H9 (cell line): ENCODE data around the gene CDKAL1. TPM values are rescaled to one million over a fixed set of nuclear protein-coding genes. Genes with fewer than 3 reads are reported as not detected.
"Not testable (repeated sequence)": the region's sequence is repeated elsewhere in the genome, so short reads cannot be mapped to it uniquely, and the experiment has no call there.

ENCODE experiments used
- DNase-seq: peaks from one replicate; pipeline ENCODE4 v3.0.0-alpha.2; 2017
- H2AFZ ChIP-seq: one replicate; pipeline ENCODE4 v1.6.1; 2013; ENCODE audit warnings: mild to moderate bottlenecking, low read length, control low read depth, moderate library complexity
- H2AK5ac ChIP-seq: 2 replicates; pipeline ENCODE4 v1.6.1; 2013; ENCODE audit warnings: low read length, control low read depth, mixed read lengths; ENCODE audit not compliant: insufficient read length
- H2BK120ac ChIP-seq: one replicate; pipeline ENCODE4 v1.6.1; 2013; ENCODE audit warnings: low read depth, mild to moderate bottlenecking, low read length, control low read depth, inconsistent platforms; ENCODE audit not compliant: poor library complexity, severe bottlenecking
- H2BK12ac ChIP-seq: 2 replicates; pipeline ENCODE4 v1.6.1; 2013; ENCODE audit warnings: low read length, control low read depth, mixed read lengths, low read depth; ENCODE audit not compliant: insufficient read length
- H2BK15ac ChIP-seq: 2 replicates; pipeline ENCODE4 v1.6.1; 2013; ENCODE audit warnings: low read depth, low read length, control low read depth
- H2BK20ac ChIP-seq: one replicate; pipeline ENCODE4 v1.6.1; 2013; ENCODE audit warnings: low read depth, mild to moderate bottlenecking, low read length, control low read depth, inconsistent platforms; ENCODE audit not compliant: poor library complexity, severe bottlenecking
- H2BK5ac ChIP-seq: 2 replicates; pipeline ENCODE4 v1.6.1; 2013; ENCODE audit warnings: low read length, control low read depth, mixed read lengths; ENCODE audit not compliant: insufficient read length
- H3K14ac ChIP-seq: 2 replicates; pipeline ENCODE4 v1.6.1; 2013; ENCODE audit warnings: low read length, control low read depth; ENCODE audit not compliant: insufficient read depth
- H3K18ac ChIP-seq: 2 replicates; pipeline ENCODE4 v1.6.1; 2013; ENCODE audit warnings: low read depth, mild to moderate bottlenecking, mixed read lengths, low read length, control low read depth; ENCODE audit not compliant: insufficient read length
- H3K23ac ChIP-seq: 2 replicates; pipeline ENCODE4 v1.6.1; 2013; ENCODE audit warnings: low read length, control low read depth, mixed read lengths, low read depth; ENCODE audit not compliant: insufficient read length
- H3K23me2 ChIP-seq: 2 replicates; pipeline ENCODE4 v1.6.1; 2013; ENCODE audit warnings: low read depth, mild to moderate bottlenecking, mixed read lengths, low read length, control low read depth; ENCODE audit not compliant: insufficient read length, poor library complexity, severe bottlenecking
- H3K27ac ChIP-seq: 2 replicates; pipeline ENCODE4 v1.5.1; 2013; ENCODE audit warnings: low read length, control low read depth, mixed read lengths, low read depth; ENCODE audit not compliant: insufficient read length
- H3K27me3 ChIP-seq: 2 replicates; pipeline ENCODE4 v1.6.1; 2013; ENCODE audit warnings: low read length, control low read depth, inconsistent platforms; ENCODE audit not compliant: insufficient read depth
- H3K4ac ChIP-seq: 2 replicates; pipeline ENCODE4 v1.6.1; 2013; ENCODE audit warnings: low read depth, mild to moderate bottlenecking, control low read depth, inconsistent platforms, low read length, moderate library complexity
- H3K4me1 ChIP-seq: 2 replicates; pipeline ENCODE4 v1.6.1; 2013; ENCODE audit warnings: low read length, control low read depth, inconsistent platforms; ENCODE audit not compliant: insufficient read depth
- H3K4me2 ChIP-seq: 2 replicates; pipeline ENCODE4 v1.6.1; 2013; ENCODE audit warnings: low read length, control low read depth, mixed read lengths; ENCODE audit not compliant: insufficient read length, insufficient read depth
- H3K56ac ChIP-seq: 2 replicates; pipeline ENCODE4 v1.6.1; 2013; ENCODE audit warnings: low read depth, mild to moderate bottlenecking, mixed read lengths, low read length, control low read depth; ENCODE audit not compliant: insufficient read length
- H3K79me1 ChIP-seq: 2 replicates; pipeline ENCODE4 v1.6.1; 2013; ENCODE audit warnings: low read depth, mild to moderate bottlenecking, moderate library complexity, low read length, control low read depth, inconsistent platforms; ENCODE audit not compliant: insufficient read depth, poor library complexity, severe bottlenecking
- H3K79me2 ChIP-seq: 2 replicates; pipeline ENCODE4 v1.6.1; 2013; ENCODE audit warnings: low read length, control low read depth, inconsistent platforms; ENCODE audit not compliant: insufficient read depth
- H3K9ac ChIP-seq: 2 replicates; pipeline ENCODE4 v1.6.1; 2013; ENCODE audit warnings: low read length, control low read depth, mixed read lengths; ENCODE audit not compliant: insufficient read length; ENCODE audit errors: extremely low read depth
- H3K9me3 ChIP-seq: one replicate; pipeline ENCODE4 v1.6.1; 2013; ENCODE audit warnings: low read depth, low read length, inconsistent platforms; ENCODE audit not compliant: control insufficient read depth
- H3T11ph ChIP-seq: one replicate; pipeline ENCODE4 v1.6.1; 2013; ENCODE audit warnings: mild to moderate bottlenecking, low read length, control low read depth, inconsistent platforms
- H4K20me1 ChIP-seq: one replicate; pipeline ENCODE4 v1.6.1; 2013; ENCODE audit not compliant: control insufficient read depth, insufficient read length, insufficient read depth
- H4K5ac ChIP-seq: 2 replicates; pipeline ENCODE4 v1.6.1; 2013; ENCODE audit warnings: low read depth, mild to moderate bottlenecking, mixed read lengths, low read length, control low read depth; ENCODE audit not compliant: insufficient read length
- H4K8ac ChIP-seq: replicated peaks from 2 replicates; pipeline ENCODE4 v1.6.1; 2013; ENCODE audit warnings: low read length, control low read depth, mixed read lengths, low read depth; ENCODE audit not compliant: insufficient read length
- H4K91ac ChIP-seq: 2 replicates; pipeline ENCODE4 v1.6.1; 2013; ENCODE audit warnings: low read depth, mild to moderate bottlenecking, moderate library complexity, mixed read lengths, low read length, control low read depth; ENCODE audit not compliant: insufficient read length
- H3K27ac Mint-ChIP-seq, 3 experiments: 2 replicates in 2 of 3; 3 replicates in 1 of 3; pipeline ENCODE4 v1.8.0; 2020 to 2021; ENCODE audit warnings: mixed read lengths in 3 of 3, mild to moderate bottlenecking in 1 of 3, moderate library complexity in 1 of 3
- H3K27me3 Mint-ChIP-seq: 2 replicates; pipeline ENCODE4 v1.8.0; 2021; ENCODE audit warnings: low read depth, mild to moderate bottlenecking, moderate library complexity, mixed read lengths
- H3K36me3 Mint-ChIP-seq, 3 experiments: 2 replicates in 2 of 3; 3 replicates in 1 of 3; pipeline ENCODE4 v1.8.0; 2020 to 2021; ENCODE audit warnings: low read depth in 3 of 3, mixed read lengths in 3 of 3; ENCODE audit not compliant: insufficient read depth in 1 of 3
- H3K4me1 Mint-ChIP-seq, 2 experiments: 2 replicates each; pipeline ENCODE4 v1.8.0; 2020; ENCODE audit warnings: mixed read lengths in 2 of 2
- H3K4me3 Mint-ChIP-seq, 2 experiments: 2 replicates in 1 of 2; 3 replicates in 1 of 2; pipeline ENCODE4 v1.8.0; 2020 to 2021; ENCODE audit warnings: mild to moderate bottlenecking in 2 of 2, mixed read lengths in 2 of 2, moderate library complexity in 1 of 2
- H3K9me3 Mint-ChIP-seq, 2 experiments: 2 replicates in 1 of 2; 3 replicates in 1 of 2; pipeline ENCODE4 v1.8.0; 2020; ENCODE audit warnings: mild to moderate bottlenecking in 2 of 2, mixed read lengths in 2 of 2, moderate library complexity in 1 of 2
- CTCF ChIP-seq: fragments of 200-600 bp; sonication (generic); conservative IDR thresholded peaks from 3 replicates; pipeline ENCODE4 v1.8.0; 2021; ENCODE audit warnings: antibody characterized with exemption, mild to moderate bottlenecking
- WGBS: extraction: QIAGEN DNeasy Blood & Tissue Kit; methylation state at CpG from one replicate; pipeline ENCODE4 v1.1.7; 2013; ENCODE audit warnings: missing lambda C conversion rate, low lambda C conversion rate, mixed read lengths; ENCODE audit not compliant: insufficient read length; ENCODE audit errors: extremely low coverage; 5-methylcytosine and 5-hydroxymethylcytosine counted together
- total RNA-seq: library from RNA; stranded (reverse); gene quantifications from 2 replicates; pipeline ENCODE4 v1.2.1, GENCODE V29; 2021

CDKAL1 gene
- total RNA-seq, 1 experiment from 2014 or later = 23.0 TPM

- H3K18ac ChIP-seq = no peak overlapping the region
- no peak overlapping the region for H2BK20ac ChIP-seq
- H3T11ph ChIP-seq = no peak overlapping the region
- no peaks in the 10 kb centered on the region; the same call in 1 of the 2 replicates for H3K27me3 Mint-ChIP-seq
- H3K79me2 ChIP-seq = no peaks in the 10 kb centered on the region
- H3K4me2 ChIP-seq = no peak overlapping the region
- peaks cover 14% of the 10 kb centered on the region in 2 experiments for H3K4me1 Mint-ChIP-seq
- no peak overlapping the region for H4K5ac ChIP-seq
- no peak overlapping the region for H3K9ac ChIP-seq
- H2BK5ac ChIP-seq = no peak overlapping the region
- no peaks in the 10 kb centered on the region for H3K9me3 ChIP-seq
- H2BK15ac ChIP-seq = no peak overlapping the region
- no peak overlapping the region for H3K27ac ChIP-seq
- no peak overlapping the region for H2AK5ac ChIP-seq
- no peak overlapping the region for H2BK12ac ChIP-seq
- DNase-seq = no peak
- H3K27me3 ChIP-seq = no peaks in the 10 kb centered on the region
- H3K36me3 Mint-ChIP-seq = no peaks in the 10 kb centered on the region
- H3K56ac ChIP-seq = no peak overlapping the region
- no peaks in the 10 kb centered on the region for H4K20me1 ChIP-seq
- no peak overlapping the region for H2BK120ac ChIP-seq
- H3K23me2 ChIP-seq = no peaks in the 10 kb centered on the region
- H3K27ac Mint-ChIP-seq = no peak overlapping the region; a peak in 1 of 7 replicates
- H3K23ac ChIP-seq = no peak overlapping the region
- H4K91ac ChIP-seq = no peak overlapping the region
- peaks cover 4% of the 10 kb centered on the region; the same call in 1 of the 2 replicates for H3K4me1 ChIP-seq
- no peak overlapping the region for H3K4ac ChIP-seq
- H3K14ac ChIP-seq = no peak overlapping the region
- no peak for TF ChIP-seq CTCF
- H4K8ac ChIP-seq = no peak overlapping the region
- H2AFZ ChIP-seq = no peak overlapping the region
- H3K4me3 Mint-ChIP-seq = no peak overlapping the region
- H3K9me3 Mint-ChIP-seq = no peaks in the 10 kb centered on the region
- H3K79me1 ChIP-seq = no peaks in the 10 kb centered on the region
Observed at GRCh38 chr6:20922743-20923142, 388.5 kb downstream of the CDKAL1 start.

DNA sequence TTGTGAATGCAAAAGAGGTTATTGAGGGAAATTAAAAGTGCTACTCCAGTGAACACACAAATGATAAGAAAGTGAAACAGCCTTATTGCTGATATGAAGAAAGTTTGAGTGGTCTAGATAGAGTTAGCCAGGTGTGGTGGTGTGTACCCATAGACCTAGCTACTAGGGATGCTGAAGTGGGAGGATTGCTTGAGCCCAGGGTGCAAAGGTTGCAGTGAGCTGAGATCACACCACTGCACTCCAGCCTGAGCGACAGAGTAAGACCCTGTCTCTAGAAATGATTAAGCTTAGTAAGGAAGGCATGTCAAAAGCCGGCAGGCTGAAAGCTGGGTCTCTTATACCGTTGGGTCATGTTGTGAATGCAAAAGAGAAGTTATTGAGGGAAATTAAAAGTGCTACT is 389.8 kb downstream of the CDKAL1 start:
- peaks cover 10% of the 10 kb centered on the region in 2 experiments for H3K4me1 Mint-ChIP-seq
- not testable (repeated sequence) for H3K14ac ChIP-seq, H3K27ac Mint-ChIP-seq, H3K9me3 ChIP-seq, H2BK5ac ChIP-seq, H3K9me3 Mint-ChIP-seq, H3K9ac ChIP-seq, DNase-seq, H3K27me3 ChIP-seq, H3K4me3 Mint-ChIP-seq, H2BK120ac ChIP-seq, H3T11ph ChIP-seq, H2BK15ac ChIP-seq, H4K20me1 ChIP-seq, H4K91ac ChIP-seq, H3K27ac ChIP-seq, H3K36me3 Mint-ChIP-seq, H2BK12ac ChIP-seq, H3K4ac ChIP-seq, H3K4me1 ChIP-seq, H2AFZ ChIP-seq, H4K5ac ChIP-seq, H3K27me3 Mint-ChIP-seq, H2BK20ac ChIP-seq, H3K79me2 ChIP-seq, H3K23ac ChIP-seq, H3K23me2 ChIP-seq, H3K18ac ChIP-seq, H4K8ac ChIP-seq, H2AK5ac ChIP-seq, H3K79me1 ChIP-seq, H3K4me2 ChIP-seq, H3K56ac ChIP-seq
- no CpG with 5 or more reads among the region's 3 CpGs for WGBS
